ENCODE data around the gene GRAP2. TPM values are rescaled to one million over a fixed set of nuclear protein-coding genes. Genes with fewer than 3 reads are reported as not detected.

Gene GRAP2
- total RNA-seq, 6 donors from 2014 or later, result 3.2 to 22.0 (median 7.2) TPM

DNA sequence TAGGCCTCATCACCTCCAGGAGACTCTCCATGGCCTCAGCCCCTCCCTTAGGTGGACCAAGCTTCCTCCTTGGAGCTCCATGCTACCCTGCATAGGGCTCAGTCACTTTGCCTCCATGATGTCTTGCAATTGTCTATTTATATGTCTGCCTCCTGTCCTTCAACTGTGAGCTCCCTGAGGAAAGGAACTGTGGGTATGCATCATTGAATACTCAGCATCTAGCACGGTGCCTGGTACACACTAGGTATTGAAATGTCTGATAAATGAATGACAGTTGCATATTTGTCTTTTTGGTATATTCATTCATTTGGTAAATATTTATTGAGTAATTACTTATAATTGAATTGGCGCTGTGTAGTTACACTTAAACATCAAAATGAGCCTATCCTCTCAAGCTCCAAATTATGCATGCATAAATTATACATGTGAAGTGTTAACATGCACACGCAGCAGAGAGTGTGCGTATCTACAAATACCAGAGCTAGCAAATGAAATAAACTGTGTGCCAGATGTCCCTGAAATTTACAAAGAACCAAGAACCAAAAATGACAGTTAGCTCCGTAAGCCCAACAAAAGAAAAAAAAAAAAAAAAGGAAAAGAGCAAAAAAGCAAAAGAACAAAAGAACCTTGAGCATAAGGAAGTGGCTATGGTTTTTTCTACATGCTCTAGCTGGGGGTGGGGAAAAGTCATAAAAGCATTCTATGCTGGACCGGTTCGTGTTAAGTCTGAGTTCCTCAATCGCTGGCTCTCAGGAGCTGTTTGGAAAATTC is 25.2 kb downstream of the GRAP2 start:
- ATAC-seq (ENCODE audit: low FRiP score in 2 of 2) (no peak), DNase-seq (no peak)
- no peak for TF ChIP-seq EP300 (IDR thresholded peaks at IDR 0.05)
- TF ChIP-seq POLR2A (IDR thresholded peaks at IDR 0.05), result no peak
- TF ChIP-seq POLR2AphosphoS5 (IDR thresholded peaks at IDR 0.05), result no peak
- TF ChIP-seq, protein P1, sequence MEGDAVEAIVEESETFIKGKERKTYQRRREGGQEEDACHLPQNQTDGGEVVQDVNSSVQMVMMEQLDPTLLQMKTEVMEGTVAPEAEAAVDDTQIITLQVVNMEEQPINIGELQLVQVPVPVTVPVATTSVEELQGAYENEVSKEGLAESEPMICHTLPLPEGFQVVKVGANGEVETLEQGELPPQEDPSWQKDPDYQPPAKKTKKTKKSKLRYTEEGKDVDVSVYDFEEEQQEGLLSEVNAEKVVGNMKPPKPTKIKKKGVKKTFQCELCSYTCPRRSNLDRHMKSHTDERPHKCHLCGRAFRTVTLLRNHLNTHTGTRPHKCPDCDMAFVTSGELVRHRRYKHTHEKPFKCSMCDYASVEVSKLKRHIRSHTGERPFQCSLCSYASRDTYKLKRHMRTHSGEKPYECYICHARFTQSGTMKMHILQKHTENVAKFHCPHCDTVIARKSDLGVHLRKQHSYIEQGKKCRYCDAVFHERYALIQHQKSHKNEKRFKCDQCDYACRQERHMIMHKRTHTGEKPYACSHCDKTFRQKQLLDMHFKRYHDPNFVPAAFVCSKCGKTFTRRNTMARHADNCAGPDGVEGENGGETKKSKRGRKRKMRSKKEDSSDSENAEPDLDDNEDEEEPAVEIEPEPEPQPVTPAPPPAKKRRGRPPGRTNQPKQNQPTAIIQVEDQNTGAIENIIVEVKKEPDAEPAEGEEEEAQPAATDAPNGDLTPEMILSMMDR (IDR thresholded peaks at IDR 0.05), result no peak
- H3K27ac ChIP-seq, result no peak overlapping the region
- peaks cover 0 to 2% (median 0%) of the 10 kb centered on the region in 4 donors for H3K27me3 ChIP-seq
- 54% methylated on average over 8 of the region's 8 CpGs for WGBS, 2 donors
- H3K4me3 ChIP-seq, result no peak overlapping the region
- H3K36me3 ChIP-seq, result no peaks in the 10 kb centered on the region
- H3K4me1 ChIP-seq, result peaks cover 0 to 6% (median 2%) of the 10 kb centered on the region in 4 donors
- no peaks in the 10 kb centered on the region for H3K9me3 ChIP-seq

DNA sequence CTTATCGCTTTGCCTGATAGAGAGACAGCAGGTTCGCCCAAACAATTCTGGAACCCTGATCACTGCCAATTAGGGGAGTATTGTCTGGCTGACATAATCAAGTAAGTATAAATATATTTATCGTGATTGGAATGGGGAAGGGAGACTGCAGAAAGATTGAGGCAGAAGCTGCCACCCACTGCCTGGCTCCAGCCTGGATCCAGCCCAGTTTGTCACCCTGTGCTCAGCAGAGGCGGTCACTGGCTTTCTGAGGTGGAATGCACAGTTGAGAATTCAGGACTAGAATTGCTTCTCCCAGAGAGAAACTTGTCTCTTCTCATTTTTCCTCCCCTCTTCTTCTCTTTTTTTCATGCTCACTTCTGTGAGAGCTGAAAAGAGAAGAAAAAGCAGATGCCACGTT is 25.9 kb downstream of the GRAP2 start:
- no peak for TF ChIP-seq POLR2AphosphoS5 (IDR thresholded peaks at IDR 0.05)
- no peak for TF ChIP-seq EP300 (IDR thresholded peaks at IDR 0.05)
- TF ChIP-seq, protein P1 (IDR thresholded peaks at IDR 0.05), result no peak
- TF ChIP-seq POLR2A (IDR thresholded peaks at IDR 0.05), result no peak
- H3K4me1 ChIP-seq, result peaks cover 0 to 6% (median 2%) of the 10 kb centered on the region in 4 donors
- ATAC-seq (ENCODE audit: low FRiP score in 2 of 2) (no peak), DNase-seq (no peak)
- 65% methylated on average over 5 of the region's 5 CpGs for WGBS, 2 donors
- H3K4me3 ChIP-seq, result no peak overlapping the region
- no peak overlapping the region for H3K27ac ChIP-seq
- H3K36me3 ChIP-seq, result no peaks in the 10 kb centered on the region
- H3K27me3 ChIP-seq, result peaks cover 0 to 2% (median 0%) of the 10 kb centered on the region in 4 donors
- no peaks in the 10 kb centered on the region for H3K9me3 ChIP-seq

DNA sequence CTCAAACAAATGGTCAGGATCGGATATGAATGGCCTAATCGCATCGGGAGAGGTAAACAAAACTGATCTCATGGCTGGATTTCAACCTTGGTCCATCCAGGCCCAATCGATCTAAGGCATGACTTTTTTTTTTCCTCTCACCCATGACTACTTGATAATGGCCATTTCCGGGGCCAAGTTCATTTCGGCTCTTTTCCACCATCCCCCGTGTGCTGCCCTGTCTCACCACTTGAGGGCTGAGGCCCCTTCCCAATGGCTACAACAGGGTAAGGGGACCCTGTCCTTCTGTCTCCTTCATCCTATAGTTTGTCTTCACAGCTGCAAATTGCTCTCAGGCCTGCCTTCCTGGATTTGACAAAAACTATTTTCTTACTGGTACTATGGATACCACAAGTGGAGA is 26.7 kb downstream of the GRAP2 start:
- no peak for DNase-seq
- Histone ChIP-seq H3K4me3 (no peak overlapping the region), H3K9me3 (no peaks in the 10 kb centered on the region), H3K4me1 (peaks cover 0 to 6% (median 2%) of the 10 kb centered on the region in 4 donors), H3K27me3 (peaks cover 0 to 2% (median 0%) of the 10 kb centered on the region in 4 donors), H3K27ac (no peak overlapping the region), H3K36me3 (no peaks in the 10 kb centered on the region)
- no peak for ATAC-seq (ENCODE audit: low FRiP score in 2 of 2)
- 55 to 68% methylated on average over 7 of the region's 7 CpGs for WGBS, 2 donors
- TF ChIP-seq POLR2A (IDR thresholded peaks at IDR 0.05) (no peak), EP300 (IDR thresholded peaks at IDR 0.05) (no peak), POLR2AphosphoS5 (IDR thresholded peaks at IDR 0.05) (no peak)
- TF ChIP-seq, protein P1 (IDR thresholded peaks at IDR 0.05), result no peak

DNA sequence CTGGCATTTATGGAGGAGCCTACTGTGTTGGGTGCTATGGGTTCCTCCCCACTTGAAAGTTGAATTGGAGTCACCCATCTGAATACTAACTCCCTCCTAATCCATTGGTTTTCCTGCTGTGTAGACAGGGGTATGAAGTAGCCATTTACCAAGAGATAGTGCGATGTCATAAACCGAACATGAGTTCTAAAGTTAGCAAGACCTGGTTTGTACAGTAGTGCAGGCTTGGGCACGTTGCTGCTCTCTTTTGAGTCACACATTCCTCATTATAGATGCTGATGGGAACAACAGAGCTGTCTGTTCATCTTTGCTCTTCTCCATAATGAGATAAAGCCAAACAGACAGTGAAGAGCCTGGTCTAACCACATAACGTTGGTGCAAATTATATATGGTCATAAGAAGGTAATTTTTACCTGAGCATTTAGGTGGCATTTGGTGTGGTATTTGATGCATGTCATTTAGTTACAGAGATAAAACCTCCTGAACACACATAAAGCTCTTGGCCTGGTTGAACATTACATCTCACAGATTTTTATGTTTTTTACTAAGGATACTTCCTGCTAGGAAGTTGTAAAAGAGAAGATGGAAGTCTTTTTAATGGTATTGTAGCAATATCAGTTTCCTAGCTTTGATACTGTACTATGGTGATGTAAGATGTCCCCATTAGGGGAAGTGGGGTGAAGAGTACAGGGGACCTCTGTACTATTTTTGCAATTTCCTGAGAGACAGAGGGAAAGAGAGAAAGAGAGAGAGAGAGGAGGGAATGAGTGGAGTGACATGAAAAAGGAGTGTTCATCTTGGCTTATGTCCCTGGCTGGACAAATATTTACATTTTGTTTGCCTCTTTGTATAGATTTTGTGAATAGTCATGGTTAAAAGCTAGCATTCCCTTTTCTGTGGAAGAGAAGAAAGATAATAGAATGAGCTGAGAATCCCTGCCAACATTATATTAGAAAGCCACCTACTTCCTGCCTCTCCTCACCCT is 27.9 kb downstream of the GRAP2 start:
- H3K27me3 ChIP-seq, result peaks cover 0 to 4% (median 0%) of the 10 kb centered on the region in 4 donors
- no peak overlapping the region for H3K4me3 ChIP-seq
- no peaks in the 10 kb centered on the region for H3K9me3 ChIP-seq
- 65 to 78% methylated on average over 4 of the region's 4 CpGs for WGBS, 2 donors
- ATAC-seq (ENCODE audit: low FRiP score in 2 of 2) (no peak), DNase-seq (no peak)
- no peak for TF ChIP-seq EP300 (IDR thresholded peaks at IDR 0.05)
- no peak for TF ChIP-seq POLR2A (IDR thresholded peaks at IDR 0.05)
- TF ChIP-seq, protein P1 (IDR thresholded peaks at IDR 0.05), result no peak
- no peak for TF ChIP-seq POLR2AphosphoS5 (IDR thresholded peaks at IDR 0.05)
- H3K4me1 ChIP-seq, result peaks cover 0 to 6% (median 2%) of the 10 kb centered on the region in 4 donors
- H3K27ac ChIP-seq, result peak overlapping the region in 1 of 4 donors; percentile 16
- no peaks in the 10 kb centered on the region for H3K36me3 ChIP-seq
